PC-9 (cell line): ENCODE data around the gene SPG21. TPM values are rescaled to one million over a fixed set of nuclear protein-coding genes. Genes with fewer than 3 reads are reported as not detected.

Source experiments
- BruUV-seq: library from RNA; stranded (reverse); fragments of 400-500 nt; replicated peaks from 2 replicates; lab custom pipeline; 2021; lab: Mats Ljungman, UMichigan
- CTCF ChIA-PET: fragments of 300-600 bp; sonication (Branson Sonifier 250); formaldehyde crosslinking; loops from one replicate; lab custom pipeline; 2022; ENCODE audit warnings: antibody characterized with exemption; lab: Charles Lee
- POLR2A ChIA-PET: fragments of 300-600 bp; sonication (Branson Sonifier 250); formaldehyde crosslinking; loops from one replicate; lab custom pipeline; 2022; ENCODE audit warnings: antibody characterized with exemption; ENCODE audit not compliant: unreplicated experiment; lab: Charles Lee
- DNase-seq, 2 experiments: peaks; one replicate each; pipeline versions ENCODE4 v3.0.0 to v3.0.0-alpha.2; 2015 to 2022; ENCODE audit warnings: mixed read lengths in 1 of 2
- H2AFZ ChIP-seq: fragments of 200-600 bp; sonication (generic); 2 replicates; pipeline ENCODE4 v1.8.1; 2017; ENCODE audit warnings: antibody characterized with exemption
- H3F3A ChIP-seq: fragments of 200-600 bp; sonication (generic); 2 replicates; pipeline ENCODE4 v1.8.1; 2017; ENCODE audit warnings: antibody characterized with exemption, mild to moderate bottlenecking, low read depth; ENCODE audit not compliant: insufficient read depth
- H3K27ac ChIP-seq: fragments of 200-600 bp; sonication (generic); 2 replicates; pipeline ENCODE4 v1.6.1; 2016; ENCODE audit warnings: mixed run types
- H3K27me3 ChIP-seq: fragments of 200-600 bp; sonication (generic); 2 replicates; pipeline ENCODE4 v1.6.1; 2016; ENCODE audit warnings: low read depth, mixed run types; ENCODE audit not compliant: insufficient read depth
- H3K36me3 ChIP-seq: fragments of 200-600 bp; sonication (generic); 2 replicates; pipeline ENCODE4 v1.6.1; 2016; ENCODE audit warnings: low read depth, mixed run types
- H3K4me1 ChIP-seq: fragments of 200-600 bp; sonication (generic); replicated peaks from 2 replicates; pipeline ENCODE4 v1.6.1; 2016; ENCODE audit warnings: mixed run types; ENCODE audit not compliant: insufficient read depth
- H3K4me2 ChIP-seq: fragments of 200-600 bp; sonication (generic); 2 replicates; pipeline ENCODE4 v1.6.1; 2017; ENCODE audit warnings: mixed run types
- H3K4me3 ChIP-seq: fragments of 200-600 bp; sonication (generic); 2 replicates; pipeline ENCODE4 v1.6.1; 2016; ENCODE audit warnings: mixed run types
- H3K79me2 ChIP-seq: fragments of 200-600 bp; sonication (generic); 2 replicates; pipeline ENCODE4 v1.6.1; 2017; ENCODE audit warnings: low read depth, mixed run types
- H3K9me2 ChIP-seq: fragments of 200-600 bp; sonication (generic); 2 replicates; pipeline ENCODE4 v1.8.1; 2017; ENCODE audit warnings: mild to moderate bottlenecking; ENCODE audit not compliant: insufficient read depth
- H3K9me3 ChIP-seq: fragments of 200-600 bp; sonication (generic); 2 replicates; pipeline ENCODE4 v1.8.1; 2016; ENCODE audit warnings: low read depth; ENCODE audit not compliant: insufficient read depth
- H4K20me1 ChIP-seq: fragments of 200-600 bp; sonication (generic); 2 replicates; pipeline ENCODE4 v1.8.1; 2017; ENCODE audit not compliant: insufficient read depth
- CTCF ChIP-seq: fragments of 200-600 bp; sonication (generic); conservative IDR thresholded peaks from 2 replicates; pipeline ENCODE4 v1.6.1; 2017; ENCODE audit warnings: mixed run types, antibody characterized with exemption, mild to moderate bottlenecking, moderate library complexity
- EZH2 ChIP-seq: fragments of 200-600 bp; sonication (generic); IDR thresholded peaks from 2 replicates; pipeline ENCODE4 v1.8.0; 2017; ENCODE audit warnings: antibody characterized with exemption, low read depth
- intact Hi-C: fragments of 100-400 bp; cut with micrococcal nuclease; formaldehyde crosslinking; loops from one replicate; pipeline ENCODE4 v1.10.0; 2022; ENCODE audit not compliant: unreplicated experiment
- total RNA-seq: library from RNA; stranded (reverse); gene quantifications from 2 replicates; pipeline ENCODE4 v1.2.3, GENCODE V29; 2021

Gene SPG21
- total RNA-seq, 1 experiment from 2014 or later: 91.7 TPM

GRCh38 chr15:64938192-64938591 is 51.5 kb downstream of the SPG21 start:
- Histone ChIP-seq H3K9me2 (no peaks in the 10 kb centered on the region), H3K36me3 (no peaks in the 10 kb centered on the region), H2AFZ (no peak overlapping the region), H3K79me2 (no peaks in the 10 kb centered on the region), H3K9me3 (no peaks in the 10 kb centered on the region), H4K20me1 (no peaks in the 10 kb centered on the region), H3K4me2 (peak overlapping the region; percentile 31; the same call in 1 of the 2 replicates), H3K27me3 (no peaks in the 10 kb centered on the region), H3K4me1 (peaks cover 9% of the 10 kb centered on the region), H3K4me3 (no peak overlapping the region), H3F3A (peaks cover 4% of the 10 kb centered on the region; the same call in 1 of the 2 replicates), H3K27ac (peak overlapping the region; percentile 64)
- intact Hi-C loops: loop anchor here (2.0 kb wide), 1 partner anchor 43 kb away; no protein-coding TSS in a partner anchor
- POLR2A ChIA-PET: no interaction called here
- no TSS peak for BruUV-seq
- DNase-seq: peak; percentile 35 to 72
- TF ChIP-seq CTCF (no peak), EZH2 (no peak)
- CTCF ChIA-PET: no interaction called here

DNA sequence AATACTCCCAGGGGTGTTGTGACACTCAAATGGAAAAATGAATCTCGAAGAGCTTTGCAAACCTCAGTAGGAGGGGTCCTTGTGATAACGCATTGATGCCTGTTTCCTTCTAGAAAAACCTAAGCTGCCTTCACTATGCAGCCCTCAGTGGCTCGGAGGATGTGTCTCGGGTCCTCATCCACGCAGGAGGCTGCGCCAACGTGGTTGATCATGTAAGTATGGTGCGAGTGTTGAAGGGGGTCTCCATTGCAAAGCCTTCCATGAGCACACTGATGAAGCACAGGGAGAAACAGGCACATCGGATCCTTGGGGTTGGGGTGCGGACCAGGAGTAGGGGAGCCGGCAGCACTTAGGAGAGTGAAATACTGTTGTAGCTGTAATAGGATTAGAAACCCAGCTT is 55.7 kb downstream of the SPG21 start:
- Histone ChIP-seq H2AFZ (no peak overlapping the region), H3K4me1 (peaks cover 9% of the 10 kb centered on the region), H3K79me2 (no peaks in the 10 kb centered on the region), H4K20me1 (no peaks in the 10 kb centered on the region), H3F3A (peaks cover 4% of the 10 kb centered on the region; the same call in 1 of the 2 replicates), H3K27me3 (no peaks in the 10 kb centered on the region), H3K9me3 (no peaks in the 10 kb centered on the region), H3K4me2 (no peak overlapping the region), H3K36me3 (no peaks in the 10 kb centered on the region), H3K9me2 (no peaks in the 10 kb centered on the region), H3K4me3 (no peak overlapping the region), H3K27ac (no peak overlapping the region)
- no peak for DNase-seq
- CTCF ChIA-PET: interaction anchor here (0.6 kb wide), 1 partner anchor 132 kb away, joined by 3 read pairs; no protein-coding TSS in a partner anchor
- POLR2A ChIA-PET: no interaction called here
- no TSS peak for BruUV-seq
- no peak for TF ChIP-seq CTCF
- TF ChIP-seq EZH2: no peak
- intact Hi-C loops: no loop called here

DNA sequence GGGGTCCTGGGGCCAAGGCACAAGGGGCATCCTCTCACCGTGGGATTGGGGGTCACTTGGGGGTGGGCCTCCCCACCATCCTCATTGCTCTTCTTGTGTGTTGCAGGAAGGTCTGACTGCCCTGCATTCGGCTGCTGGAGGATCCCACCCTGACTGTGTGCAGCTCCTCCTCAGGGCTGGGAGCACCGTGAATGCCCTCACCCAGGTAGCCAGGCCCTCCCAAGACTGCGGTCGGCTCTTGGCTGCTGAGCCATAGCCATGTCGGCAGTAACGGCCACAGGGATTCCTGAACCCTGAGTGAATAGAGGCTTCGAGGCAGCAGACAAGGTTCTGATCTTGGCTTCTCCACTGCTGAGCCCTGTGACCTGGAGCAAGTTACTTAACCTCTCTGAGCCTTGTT is 58.3 kb downstream of the SPG21 start:
- H3F3A ChIP-seq: no peaks in the 10 kb centered on the region
- ChIA-PET CTCF (no interaction called here), POLR2A (no interaction called here)
- H2AFZ ChIP-seq: no peak overlapping the region
- H3K4me1 ChIP-seq: no peaks in the 10 kb centered on the region
- H3K9me2 ChIP-seq: no peaks in the 10 kb centered on the region
- intact Hi-C loops: no loop called here
- no peak for DNase-seq
- H3K36me3 ChIP-seq: no peaks in the 10 kb centered on the region
- no peaks in the 10 kb centered on the region for H3K27me3 ChIP-seq
- H4K20me1 ChIP-seq: no peaks in the 10 kb centered on the region
- no peaks in the 10 kb centered on the region for H3K79me2 ChIP-seq
- TF ChIP-seq EZH2: no peak
- no peak for TF ChIP-seq CTCF
- H3K9me3 ChIP-seq: no peaks in the 10 kb centered on the region
- no peak overlapping the region for H3K4me2 ChIP-seq
- H3K27ac ChIP-seq: no peak overlapping the region
- no TSS peak for BruUV-seq
- no peak overlapping the region for H3K4me3 ChIP-seq
